Stimulated activated CD8-positive, alpha-beta memory T cell treated with anti-CD3 and anti-CD28 coated beads, Interleukin-15, amount 100 ng/mL, for 24 hours (primary cell): ENCODE data around the gene SLC22A15.
A peak's percentile ranks its signal among the peaks of the same experiment; 100 is the strongest.
"Not testable (repeated sequence)": the region's sequence is repeated elsewhere in the genome, so short reads cannot be mapped to it uniquely, and the experiment has no call there.

ENCODE experiments used
- DNase-seq: peaks from one replicate; pipeline ENCODE4 v3.0.0-alpha.2; 2020; ENCODE audit warnings: low read depth

SLC22A15 gene

DNA sequence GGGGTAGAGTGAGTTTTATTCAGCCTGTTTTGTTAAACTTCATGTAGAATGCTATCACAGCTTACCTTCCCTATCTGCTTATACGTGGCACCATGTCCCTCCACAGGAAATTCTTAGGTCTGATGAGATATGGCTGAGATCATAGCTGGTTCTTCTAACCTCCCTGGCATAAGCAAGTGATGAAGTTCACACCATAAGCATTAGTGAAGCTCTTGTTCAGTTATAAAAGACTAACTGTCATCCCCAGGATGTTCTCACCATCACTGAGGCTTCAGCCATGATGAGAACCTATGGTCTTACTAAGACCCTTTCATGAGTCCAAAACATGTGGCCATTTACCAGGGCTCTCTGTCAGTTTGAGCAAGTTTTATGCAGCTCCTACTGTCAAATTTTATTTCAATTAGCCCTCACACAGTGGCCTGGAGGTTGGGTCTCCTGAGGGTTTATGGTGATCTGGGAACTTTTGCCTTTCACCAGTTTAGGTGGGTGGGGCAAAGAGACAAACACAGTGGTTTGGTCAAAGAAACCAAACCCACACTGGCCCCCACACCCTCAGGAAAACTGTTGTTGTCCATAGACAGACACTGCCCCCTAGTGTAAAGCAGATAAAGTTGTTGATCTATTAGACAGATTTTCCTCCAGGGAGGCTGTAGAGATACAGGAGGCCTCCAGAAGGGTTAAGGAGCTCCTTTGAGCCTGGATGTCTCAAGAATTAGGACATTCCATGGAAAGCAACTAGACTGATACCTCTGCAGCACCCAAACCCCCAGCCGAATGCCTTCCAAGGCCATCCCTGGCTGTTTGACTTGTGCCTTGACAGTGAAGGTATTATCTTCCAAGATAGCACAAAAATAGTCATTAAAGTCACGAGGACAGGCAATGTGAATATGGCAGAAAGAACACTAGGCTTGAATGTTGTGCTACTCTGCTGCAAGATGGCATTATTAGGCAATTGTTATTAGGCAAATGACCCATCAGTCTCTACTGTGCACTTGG, 5.0 kb downstream of the SLC22A15 start:
- DNase-seq: no peak

- DNase-seq: no peak
These were observed 6.1 kb downstream of the SLC22A15 start for GRCh38 chr1:115982400-115982799.

- DNase-seq: no peak
These were observed 7.3 kb downstream of the SLC22A15 start for GRCh38 chr1:115983584-115983983.

DNA sequence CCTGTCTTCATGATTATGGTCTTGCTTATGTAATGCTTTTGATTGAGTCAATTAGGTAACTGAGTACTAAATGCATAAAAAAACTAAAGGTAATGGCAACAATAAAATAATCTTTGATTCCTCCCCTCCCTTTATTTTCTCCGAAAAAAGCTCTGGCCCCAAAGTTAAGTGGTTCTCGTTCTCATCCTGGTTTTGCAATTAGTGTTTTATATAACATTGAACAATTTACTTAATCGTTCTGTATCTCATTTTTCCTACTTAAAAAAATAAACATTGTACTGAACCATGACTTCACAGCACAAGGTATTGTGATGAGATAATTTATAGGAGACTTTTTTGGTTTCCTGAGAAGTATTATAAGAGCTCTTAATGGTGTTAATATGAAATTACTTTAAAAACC, 11.3 kb downstream of the SLC22A15 start:
- no peak for DNase-seq

- no peak for DNase-seq
These were observed 12.6 kb downstream of the SLC22A15 start for GRCh38 chr1:115988953-115989352.

DNA sequence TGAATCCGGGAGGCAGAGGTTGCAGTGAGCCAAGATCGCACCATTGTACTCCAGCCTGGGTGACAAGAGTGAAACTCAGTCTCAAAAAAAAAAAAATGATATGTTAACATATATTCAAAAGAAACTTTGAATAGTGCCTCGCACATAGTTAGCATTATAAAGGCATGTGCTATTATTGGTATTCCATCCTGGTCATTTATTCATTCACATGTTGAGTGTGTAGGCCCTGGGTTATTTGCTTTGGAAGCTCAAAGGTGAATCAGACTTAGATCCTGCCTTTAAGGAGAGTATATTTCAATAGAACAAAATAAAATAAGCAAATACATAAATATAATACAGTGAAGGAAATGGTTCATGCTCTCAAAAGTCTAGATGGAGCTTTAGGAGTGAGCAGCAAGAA, 13.4 kb downstream of the SLC22A15 start:
- no peak for DNase-seq

DNA sequence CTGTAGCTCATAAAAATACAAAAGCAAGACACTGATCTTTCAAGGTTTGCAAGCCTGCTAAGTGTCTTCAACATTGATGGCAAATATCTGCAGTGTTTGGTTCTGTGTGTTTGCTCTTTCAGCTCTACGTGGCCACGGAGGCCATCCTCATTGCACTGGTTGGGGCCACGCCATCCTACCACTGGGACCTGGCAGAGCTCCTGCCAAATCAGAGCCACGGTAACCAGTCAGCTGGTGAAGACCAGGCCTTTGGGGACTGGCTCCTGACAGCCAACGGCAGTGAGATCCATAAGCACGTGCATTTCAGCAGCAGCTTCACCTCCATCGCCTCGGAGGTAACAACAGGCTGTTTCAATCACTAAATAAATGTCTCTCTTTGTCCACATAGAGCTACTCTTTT, 15.6 kb downstream of the SLC22A15 start:
- no peak for DNase-seq

DNA sequence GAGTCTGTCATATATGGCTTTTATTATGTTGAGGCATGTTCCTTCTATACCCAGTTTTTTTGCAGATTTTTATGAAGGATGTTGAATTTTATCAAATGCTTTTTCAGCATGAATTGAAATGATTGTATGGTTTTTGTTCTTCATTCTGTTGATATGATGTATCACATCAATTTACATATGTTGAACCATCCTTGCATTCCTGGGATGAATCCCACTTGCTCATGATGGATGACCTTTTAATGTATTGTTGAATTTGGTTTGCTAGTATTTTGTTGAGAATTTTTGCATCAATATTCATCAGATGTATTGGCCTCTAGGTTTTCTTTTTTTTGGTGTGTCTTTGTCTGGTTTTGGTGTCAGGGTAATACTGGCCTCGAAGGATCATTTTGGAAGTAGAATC, 21.6 kb downstream of the SLC22A15 start:
- not testable (repeated sequence) for DNase-seq

DNA sequence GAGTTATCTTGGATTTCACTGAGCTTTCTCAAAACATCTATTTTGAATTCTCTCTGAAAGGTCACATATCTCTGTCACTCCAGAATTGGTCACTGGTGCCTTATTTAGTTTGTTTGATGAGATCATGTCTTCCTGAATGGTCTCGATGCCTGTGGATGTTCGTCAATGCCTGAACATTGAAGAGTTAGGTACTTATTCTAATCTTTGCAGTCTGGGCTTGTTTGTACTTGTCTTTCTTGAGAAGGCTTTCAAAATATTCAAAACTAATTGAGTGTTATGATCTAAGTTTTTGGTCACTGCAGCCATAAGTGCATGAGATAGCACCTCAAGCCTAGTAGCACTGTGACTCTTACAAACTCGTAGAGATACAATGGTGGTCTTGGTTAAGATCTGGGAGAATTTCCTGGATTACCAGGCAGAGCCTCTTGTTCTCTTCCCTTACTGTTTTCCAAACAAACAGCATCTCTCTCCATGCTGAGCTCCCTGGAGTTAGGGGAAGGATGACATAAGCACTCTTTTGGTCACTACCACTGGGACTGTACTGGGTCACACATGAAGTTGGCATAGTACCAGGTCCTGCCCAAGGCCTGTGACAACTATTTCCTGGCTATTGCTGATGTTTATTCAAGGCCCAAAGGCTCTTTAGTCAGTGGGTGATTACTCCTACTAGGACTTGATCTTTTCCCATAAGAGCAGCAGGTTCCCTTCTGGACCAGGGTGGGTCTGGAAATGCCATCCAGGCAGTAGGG, 25.6 kb downstream of the SLC22A15 start:
- DNase-seq: no peak

DNA sequence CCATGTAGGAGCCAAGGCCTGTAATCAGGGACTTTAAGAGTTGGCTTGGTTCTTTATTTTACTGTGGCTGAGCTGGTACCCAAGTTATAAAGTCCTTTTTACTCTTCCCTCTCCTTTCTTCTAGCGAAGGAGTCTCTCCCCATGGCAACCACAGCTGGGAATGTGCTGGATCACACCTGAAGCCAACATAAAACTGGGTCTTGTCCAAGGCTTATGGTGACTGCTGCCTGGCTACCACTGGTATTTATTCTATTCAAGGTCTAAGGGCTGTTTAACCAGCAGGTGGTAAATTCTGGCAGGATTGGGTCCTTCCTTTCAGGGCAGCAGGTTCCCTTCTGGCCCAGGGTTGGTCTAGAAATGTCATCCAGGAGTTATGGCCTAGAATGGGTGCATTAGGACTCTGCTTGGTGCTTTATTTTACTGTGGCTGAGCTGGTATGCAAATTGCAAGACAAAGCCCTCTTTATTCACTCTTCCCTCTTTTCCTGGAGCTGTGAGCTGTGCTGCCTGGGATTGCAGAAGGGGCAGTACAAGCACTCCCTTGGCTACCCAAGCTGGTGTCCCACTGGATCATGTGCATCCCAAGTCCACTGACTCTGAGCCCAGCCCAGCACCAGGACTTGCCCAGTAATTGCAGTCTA, 26.6 kb downstream of the SLC22A15 start:
- no peak for DNase-seq

DNA sequence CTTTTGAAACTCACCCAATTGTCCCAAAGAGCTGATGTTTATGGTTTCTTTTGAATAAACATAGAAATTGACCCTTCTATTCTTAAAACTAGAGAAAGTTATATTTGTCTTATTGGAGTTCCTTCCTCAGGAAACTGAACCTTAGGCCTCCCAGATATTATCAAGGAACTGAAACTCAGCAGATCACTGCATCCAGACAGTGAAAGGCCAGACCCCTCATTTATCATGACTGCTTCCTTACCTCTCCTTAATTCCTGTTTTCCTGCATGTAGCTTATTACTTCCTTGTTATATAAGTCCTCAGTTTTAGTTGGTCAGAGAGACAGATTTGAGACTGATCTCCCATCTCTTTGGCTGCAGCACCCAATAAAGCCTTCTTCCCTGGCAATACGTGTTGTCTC, 27.5 kb downstream of the SLC22A15 start:
- no peak for DNase-seq

DNA sequence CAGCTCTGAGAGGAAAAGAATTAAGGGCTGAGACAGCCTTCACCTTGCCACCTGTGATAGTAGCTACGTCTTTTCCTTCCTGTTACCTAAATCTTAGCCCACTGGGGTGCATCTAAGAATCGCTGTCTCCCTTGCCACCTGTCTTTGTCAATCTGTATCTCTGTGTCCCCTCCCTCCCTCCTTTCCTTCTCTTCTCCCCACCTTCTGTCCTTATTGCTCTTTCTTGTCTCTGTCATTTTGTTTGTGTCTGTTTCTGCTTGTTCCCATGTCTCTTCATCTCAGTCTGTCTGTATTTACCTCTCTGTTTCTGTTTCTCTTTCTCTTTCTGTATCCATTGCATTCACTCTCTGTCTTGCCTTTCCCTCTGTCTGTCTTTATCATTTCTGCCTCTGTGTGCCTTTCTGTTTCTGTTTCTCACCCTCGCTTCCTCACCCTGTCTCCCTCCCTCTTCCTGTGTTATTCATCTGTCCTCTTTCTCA, 30.2 kb downstream of the SLC22A15 start:
- DNase-seq: no peak

DNA sequence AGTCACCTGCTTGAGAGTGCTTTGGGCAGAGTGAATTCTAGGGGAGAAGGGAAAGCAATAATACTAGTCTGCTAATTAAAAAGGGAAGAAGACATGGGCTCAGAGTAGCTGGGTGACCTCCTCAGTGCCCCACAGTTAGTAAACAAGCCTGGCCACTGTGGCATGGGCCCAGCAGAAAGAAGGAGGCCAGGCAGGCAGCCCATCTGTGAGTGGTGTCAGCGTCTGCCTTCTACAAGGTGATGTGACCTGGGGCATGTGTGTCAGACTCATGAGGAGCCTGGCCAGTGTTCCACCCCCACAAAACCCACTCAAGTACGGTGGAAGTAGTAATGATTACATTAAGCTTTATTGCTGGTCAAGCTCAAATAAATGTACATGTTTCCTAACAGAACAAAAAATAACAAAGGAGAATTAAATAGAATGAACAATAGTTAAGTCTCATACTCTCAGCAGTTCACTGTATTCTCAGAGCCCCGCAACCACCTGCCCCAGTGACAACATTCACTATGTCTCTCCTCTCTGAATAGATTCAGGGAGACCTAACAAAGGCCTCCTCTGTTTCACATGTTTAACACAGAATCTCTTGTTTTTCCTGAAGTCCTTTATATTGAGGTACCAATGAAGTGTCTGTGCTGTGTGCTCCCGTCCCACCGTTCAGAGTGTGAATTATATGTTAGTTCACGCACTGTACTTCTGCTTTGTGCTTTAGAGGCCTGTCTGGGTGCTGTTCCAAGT, 32.5 kb downstream of the SLC22A15 start:
- DNase-seq: no peak

DNA sequence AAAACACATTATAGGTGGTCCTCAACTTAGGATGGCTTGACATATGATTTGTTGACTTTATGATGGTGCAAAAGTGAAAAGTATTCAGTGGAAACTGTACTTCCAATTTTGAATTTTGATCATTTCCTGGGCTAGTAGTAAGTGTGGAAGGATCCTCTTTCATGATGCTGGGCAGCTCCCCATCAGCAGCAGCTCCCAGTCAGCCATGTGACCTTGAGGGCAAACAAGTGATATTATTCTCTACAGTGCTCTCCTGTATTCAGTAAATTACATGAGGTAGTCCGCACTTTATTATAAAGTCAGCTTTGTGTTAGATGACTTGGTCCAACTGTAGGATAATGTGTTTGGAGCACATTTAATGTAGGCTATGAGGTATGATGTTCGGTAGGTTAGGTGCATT, 36.4 kb downstream of the SLC22A15 start:
- no peak for DNase-seq

DNA sequence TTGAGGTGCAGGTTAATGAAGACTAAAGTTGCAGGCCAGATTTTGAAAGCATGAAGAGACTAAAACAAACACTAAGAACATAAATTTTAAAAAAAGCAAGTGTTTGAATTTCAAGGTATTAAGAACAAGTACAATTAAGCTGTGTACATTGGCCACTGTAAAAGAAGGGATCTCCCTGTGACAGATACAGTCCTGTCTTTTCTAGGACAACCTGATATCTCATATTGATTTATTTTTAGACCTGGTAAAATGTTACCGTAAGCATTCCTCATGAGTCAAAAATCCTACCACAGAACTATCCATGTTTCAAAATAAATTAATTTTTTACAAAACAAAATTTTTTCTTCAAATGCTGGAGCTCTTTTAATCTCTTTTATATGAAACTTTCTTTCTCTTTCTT, 39.4 kb downstream of the SLC22A15 start:
- DNase-seq: no peak

- no peak for DNase-seq
These were observed 41.7 kb downstream of the SLC22A15 start for GRCh38 chr1:116018007-116018406.

GRCh38 chr1:116019653-116020253, 43.4 kb downstream of the SLC22A15 start:
- no peak for DNase-seq

GRCh38 chr1:116020668-116021272, 44.5 kb downstream of the SLC22A15 start:
- peak; percentile 1 for DNase-seq

- DNase-seq: no peak
These were observed 48.3 kb downstream of the SLC22A15 start for GRCh38 chr1:116024626-116025025.

GRCh38 chr1:116026631-116027030, 50.3 kb downstream of the SLC22A15 start:
- no peak for DNase-seq

GRCh38 chr1:116031302-116031835, 55.1 kb downstream of the SLC22A15 start:
- DNase-seq: no peak
